Neural progenitor cell (in vitro differentiated cells): ENCODE results near the gene TNS3. TPM values are rescaled to one million over a fixed set of nuclear protein-coding genes. Genes with fewer than 3 reads are reported as not detected.

Source experiments
- DNase-seq: peaks from one replicate; pipeline ENCODE4 v3.0.0-alpha.2; 2016; ENCODE audit warnings: low spot score
- H2AFZ ChIP-seq: fragments of 200-600 bp; sonication (generic); replicated peaks from 2 replicates; pipeline ENCODE4 v1.6.1; 2016; ENCODE audit warnings: antibody characterized with exemption
- H3F3A ChIP-seq: fragments of 200-600 bp; sonication (generic); 2 replicates; pipeline ENCODE4 v1.6.1; 2016; ENCODE audit warnings: antibody characterized with exemption, low read depth
- H3K27ac ChIP-seq: fragments of 200-600 bp; sonication (generic); 2 replicates; pipeline ENCODE4 v1.5.1; 2016; ENCODE audit warnings: mild to moderate bottlenecking
- H3K27me3 ChIP-seq: fragments of 200-600 bp; sonication (generic); 2 replicates; pipeline ENCODE4 v1.6.1; 2016; ENCODE audit warnings: mild to moderate bottlenecking, moderate library complexity
- H3K36me3 ChIP-seq: fragments of 200-600 bp; sonication (generic); 2 replicates; pipeline ENCODE4 v1.5.1; 2016
- H3K4me1 ChIP-seq: fragments of 200-600 bp; sonication (generic); 2 replicates; pipeline ENCODE4 v1.6.1; 2016; ENCODE audit warnings: mixed run types
- H3K4me2 ChIP-seq: fragments of 200-600 bp; sonication (generic); 2 replicates; pipeline ENCODE4 v1.6.1; 2016
- H3K4me3 ChIP-seq: fragments of 200-600 bp; sonication (generic); 2 replicates; pipeline ENCODE4 v1.5.1; 2016
- H3K79me2 ChIP-seq: fragments of 200-600 bp; sonication (generic); 2 replicates; pipeline ENCODE4 v1.6.1; 2016; ENCODE audit warnings: low read depth
- H3K9ac ChIP-seq: fragments of 200-600 bp; sonication (generic); 2 replicates; pipeline ENCODE4 v1.6.1; 2016
- H3K9me3 ChIP-seq: fragments of 200-600 bp; sonication (generic); 2 replicates; pipeline ENCODE4 v1.5.1; 2016; ENCODE audit warnings: low read depth
- H4K20me1 ChIP-seq: fragments of 200-600 bp; sonication (generic); 2 replicates; pipeline ENCODE4 v1.6.1; 2016; ENCODE audit warnings: low read depth
- H3K27ac Mint-ChIP-seq: 3 replicates; pipeline ENCODE4 v1.8.0; 2021; ENCODE audit warnings: mixed read lengths
- H3K27me3 Mint-ChIP-seq: 2 replicates; pipeline ENCODE4 v1.8.0; 2022; ENCODE audit warnings: low read depth, mild to moderate bottlenecking, inconsistent platforms, moderate library complexity, mixed read lengths; ENCODE audit not compliant: insufficient read depth
- H3K36me3 Mint-ChIP-seq: 3 replicates; pipeline ENCODE4 v1.8.0; 2021; ENCODE audit warnings: mixed read lengths
- H3K4me1 Mint-ChIP-seq: 3 replicates; pipeline ENCODE4 v1.8.0; 2021; ENCODE audit warnings: mixed read lengths
- H3K4me3 Mint-ChIP-seq: 3 replicates; pipeline ENCODE4 v1.8.0; 2021; ENCODE audit warnings: mild to moderate bottlenecking, moderate library complexity, mixed read lengths
- H3K9me3 Mint-ChIP-seq: 3 replicates; pipeline ENCODE4 v1.8.0; 2020; ENCODE audit warnings: mixed read lengths
- CTCF ChIP-seq: fragments of 200-600 bp; sonication (generic); IDR thresholded peaks from 2 replicates; pipeline ENCODE4 v1.5.1; 2017; ENCODE audit warnings: antibody characterized with exemption, mild to moderate bottlenecking
- EZH2 ChIP-seq: fragments of 200-600 bp; sonication (generic); IDR thresholded peaks from 2 replicates; pipeline ENCODE4 v1.6.1; 2017; ENCODE audit warnings: antibody characterized with exemption, mild to moderate bottlenecking, moderate library complexity
- EZH2phosphoT487 ChIP-seq: fragments of 200-600 bp; sonication (generic); IDR thresholded peaks from 2 replicates; pipeline ENCODE4 v1.6.1; 2017; ENCODE audit warnings: antibody characterized with exemption
- total RNA-seq: library from RNA; depleted of rRNA; stranded (reverse); fragments of >200 nt; gene quantifications from 2 replicates; pipeline ENCODE4 v1.2.3, GENCODE V29; 2015; ENCODE audit warnings: low replicate concordance

The TNS3 gene
- total RNA-seq, 1 donor from 2014 or later = 15.0 TPM

GRCh38 chr7:47380325-47381133 lies 201.4 kb downstream of the TNS3 start:
- Mint-ChIP-seq H3K27me3 (peaks cover 5% of the 10 kb centered on the region), H3K27ac (peak overlapping the region; percentile 91), H3K4me1 (peaks cover 77% of the 10 kb centered on the region), H3K36me3 (no peaks in the 10 kb centered on the region), H3K4me3 (peak overlapping the region; percentile 68), H3K9me3 (no peaks in the 10 kb centered on the region)
- Histone ChIP-seq H3K36me3 (no peaks in the 10 kb centered on the region), H3K27ac (peak overlapping the region; percentile 26), H2AFZ (no peak overlapping the region), H3K9ac (no peak overlapping the region), H3K79me2 (no peaks in the 10 kb centered on the region), H3F3A (peaks cover 18% of the 10 kb centered on the region), H3K4me2 (peak overlapping the region; percentile 68), H3K4me3 (no peak overlapping the region), H3K4me1 (peaks cover 24% of the 10 kb centered on the region), H3K27me3 (no peaks in the 10 kb centered on the region), H3K9me3 (no peaks in the 10 kb centered on the region), H4K20me1 (peaks cover 10% of the 10 kb centered on the region)
- TF ChIP-seq EZH2phosphoT487 (no peak), CTCF (no peak), EZH2 (no peak)
- peak; percentile 42 for DNase-seq

GRCh38 chr7:47379629-47380324 lies 202.1 kb downstream of the TNS3 start:
- no peaks in the 10 kb centered on the region for H3K27me3 ChIP-seq
- Mint-ChIP-seq H3K9me3 (no peaks in the 10 kb centered on the region), H3K27ac (peak overlapping the region; percentile 71), H3K27me3 (peaks cover 5% of the 10 kb centered on the region), H3K36me3 (no peaks in the 10 kb centered on the region), H3K4me1 (peaks cover 76% of the 10 kb centered on the region), H3K4me3 (peak overlapping the region; percentile 61)
- H2AFZ ChIP-seq = no peak overlapping the region
- TF ChIP-seq EZH2phosphoT487 = no peak
- no peak for TF ChIP-seq EZH2
- TF ChIP-seq CTCF = no peak
- peaks cover 10% of the 10 kb centered on the region for H4K20me1 ChIP-seq
- no peaks in the 10 kb centered on the region for H3K79me2 ChIP-seq
- no peaks in the 10 kb centered on the region for H3K36me3 ChIP-seq
- no peak overlapping the region for H3K9ac ChIP-seq
- peaks cover 18% of the 10 kb centered on the region for H3F3A ChIP-seq
- peak; percentile 47 for DNase-seq
- peaks cover 24% of the 10 kb centered on the region for H3K4me1 ChIP-seq
- H3K27ac ChIP-seq = no peak overlapping the region
- H3K4me2 ChIP-seq = peak overlapping the region; percentile 68
- no peak overlapping the region for H3K4me3 ChIP-seq
- no peaks in the 10 kb centered on the region for H3K9me3 ChIP-seq

GRCh38 chr7:47378728-47379395 lies 203.0 kb downstream of the TNS3 start:
- H3K36me3 Mint-ChIP-seq = no peaks in the 10 kb centered on the region
- Histone ChIP-seq H3K4me2 (no peak overlapping the region), H3F3A (peaks cover 18% of the 10 kb centered on the region), H3K9ac (no peak overlapping the region), H2AFZ (no peak overlapping the region), H3K4me1 (peaks cover 24% of the 10 kb centered on the region), H4K20me1 (peaks cover 10% of the 10 kb centered on the region), H3K4me3 (no peak overlapping the region), H3K9me3 (no peaks in the 10 kb centered on the region), H3K27ac (no peak overlapping the region), H3K27me3 (no peaks in the 10 kb centered on the region), H3K36me3 (no peaks in the 10 kb centered on the region), H3K79me2 (no peaks in the 10 kb centered on the region)
- no peak for DNase-seq
- no peaks in the 10 kb centered on the region for H3K9me3 Mint-ChIP-seq
- peaks cover 4% of the 10 kb centered on the region for H3K27me3 Mint-ChIP-seq
- TF ChIP-seq EZH2 = no peak
- no peak for TF ChIP-seq EZH2phosphoT487
- TF ChIP-seq CTCF = no peak
- H3K4me3 Mint-ChIP-seq = peak overlapping the region; percentile 51
- H3K27ac Mint-ChIP-seq = peak overlapping the region; percentile 43
- H3K4me1 Mint-ChIP-seq = peaks cover 66% of the 10 kb centered on the region
